GM12874 (cell line): ENCODE measurements around the gene BCL2A1.

Experiments
- CTCF ChIP-seq: IDR thresholded peaks from 2 replicates; pipeline ENCODE4 v1.5.1; 2011; ENCODE audit warnings: low read depth, mild to moderate bottlenecking, control low read depth, low read length, moderate library complexity; ENCODE audit not compliant: insufficient read depth

Gene BCL2A1

GRCh38 chr15:79922512-79923078, 48.4 kb downstream of the BCL2A1 start:
- no peak for TF ChIP-seq CTCF

GRCh38 chr15:79919749-79920511, 51.1 kb downstream of the BCL2A1 start:
- no peak for TF ChIP-seq CTCF

GRCh38 chr15:79919090-79919748, 51.8 kb downstream of the BCL2A1 start:
- TF ChIP-seq CTCF: no peak

- TF ChIP-seq CTCF: no peak
Observed at GRCh38 chr15:79918278-79918677, 52.7 kb downstream of the BCL2A1 start.

GRCh38 chr15:79916502-79917132, 54.4 kb downstream of the BCL2A1 start:
- TF ChIP-seq CTCF: no peak

GRCh38 chr15:79914728-79915127, 56.3 kb downstream of the BCL2A1 start:
- TF ChIP-seq CTCF: no peak
